Aorta (tissue), 5 donors: ENCODE data around the gene BPGM. TPM values are rescaled to one million over a fixed set of nuclear protein-coding genes. Genes with fewer than 3 reads are reported as not detected.

Source experiments
- ATAC-seq: fragments of 200-7000 bp; cut with Tn5 transposase; one replicate; pipeline ENCODE4 v1.9.1; 2022; ENCODE audit warnings: moderate library complexity; ENCODE audit not compliant: low FRiP score
- DNase-seq, 2 donors: peaks; one replicate each; pipeline ENCODE4 v3.0.0-alpha.2; 2020
- H3K27ac ChIP-seq, 2 donors: one replicate each; pipeline ENCODE4 v1.5.1; 2013; ENCODE audit warnings: low read length in 2 of 2, mild to moderate bottlenecking in 2 of 2, moderate library complexity in 2 of 2, control low read depth in 1 of 2, inconsistent platforms in 1 of 2, low read depth in 1 of 2
- H3K27me3 ChIP-seq, 2 donors: one replicate each; pipeline ENCODE4 v1.6.1; 2013; ENCODE audit warnings: control low read depth in 1 of 2, low read length in 1 of 2, mild to moderate bottlenecking in 1 of 2, moderate library complexity in 1 of 2; ENCODE audit not compliant: insufficient read depth in 2 of 2, control insufficient read depth in 1 of 2
- H3K36me3 ChIP-seq, 2 donors: one replicate each; pipeline ENCODE4 v1.6.1; 2013; ENCODE audit warnings: control low read depth in 1 of 2, low read length in 1 of 2, mild to moderate bottlenecking in 1 of 2; ENCODE audit not compliant: insufficient read depth in 2 of 2, control insufficient read depth in 1 of 2
- H3K4me1 ChIP-seq, 2 donors: one replicate each; pipeline ENCODE4 v1.6.1; 2013; ENCODE audit warnings: low read length in 2 of 2, control low read depth in 1 of 2, mild to moderate bottlenecking in 1 of 2, moderate library complexity in 1 of 2; ENCODE audit not compliant: insufficient read depth in 2 of 2, control insufficient read depth in 1 of 2
- H3K4me3 ChIP-seq, 2 donors: one replicate each; pipeline ENCODE4 v1.5.1; 2013; ENCODE audit warnings: low read length in 2 of 2, control low read depth in 1 of 2, mild to moderate bottlenecking in 1 of 2
- H3K9me3 ChIP-seq: one replicate; pipeline ENCODE4 v1.6.1; 2013; ENCODE audit warnings: mild to moderate bottlenecking, low read length; ENCODE audit not compliant: control insufficient read depth
- WGBS, 2 donors: extraction: QIAGEN DNeasy Blood & Tissue Kit; methylation state at CpG; one replicate each; pipeline ENCODE4 v1.1.7; 2013; 5-methylcytosine and 5-hydroxymethylcytosine counted together
- intact Hi-C, 2 donors: fragments of 100-400 bp; cut with DNase I; formaldehyde crosslinking; loops; one replicate each; pipeline versions ENCODE4 v1.14.2 to v1.15.0; 2022
- polyA plus RNA-seq, 2 donors: library from polyadenylated mRNA; stranded (reverse); fragments of 200-250 nt; gene quantifications; one replicate each; pipeline ENCODE4 v1.2.3, GENCODE V29; 2013
- total RNA-seq, 2 donors: library from RNA; stranded (reverse); fragmentation: NEBNext Ultra II Directional; extraction: Animal tissue kit (Norgen Biotek cat#: 25700); gene quantifications; one replicate each; pipeline ENCODE4 v1.2.1, GENCODE V29; 2021
- donor health status: healthy with polysubstance abuse.
- donor health status: Bipolar disorder and iron deficiency.
- donor health status: DM: no; HTN: no; CAD: no.
- donor health status: DM: no; HTN: no; CAD: no.
- donor health status: DM: yes; HTN: yes; CAD: no.

The BPGM gene
- total and polyA plus RNA-seq, 4 donors = 10.5 to 27.7 (median 17.0) TPM

DNA sequence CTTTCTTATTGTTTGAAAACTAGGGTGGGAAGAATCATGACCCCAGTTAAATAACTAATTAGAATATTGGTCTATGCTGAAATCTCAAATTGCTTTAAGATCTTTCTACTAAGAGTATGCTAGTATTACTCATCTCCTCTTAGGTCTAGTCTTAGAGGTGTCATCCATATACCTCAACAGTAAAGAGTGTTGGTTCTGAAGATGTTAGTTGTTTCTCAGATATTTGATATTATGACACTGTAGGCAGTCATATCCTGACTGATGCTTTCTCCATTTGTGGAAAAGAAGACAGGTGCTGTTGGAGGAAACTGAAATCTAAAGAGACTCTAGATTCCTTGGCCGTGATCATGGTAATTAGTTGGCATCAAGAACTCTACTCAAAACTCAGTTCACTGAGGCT, 21.2 kb downstream of the BPGM start:
- Histone ChIP-seq H3K27ac (no peak overlapping the region), H3K4me1 (no peaks in the 10 kb centered on the region), H3K27me3 (no peaks in the 10 kb centered on the region), H3K36me3 (no peaks in the 10 kb centered on the region), H3K9me3 (no peaks in the 10 kb centered on the region), H3K4me3 (no peak overlapping the region)
- ATAC-seq (no peak), DNase-seq (no peak)
- intact Hi-C loops = no loop called here
- WGBS, 2 donors = 97% methylated on average over 1 of the region's 1 CpG

DNA sequence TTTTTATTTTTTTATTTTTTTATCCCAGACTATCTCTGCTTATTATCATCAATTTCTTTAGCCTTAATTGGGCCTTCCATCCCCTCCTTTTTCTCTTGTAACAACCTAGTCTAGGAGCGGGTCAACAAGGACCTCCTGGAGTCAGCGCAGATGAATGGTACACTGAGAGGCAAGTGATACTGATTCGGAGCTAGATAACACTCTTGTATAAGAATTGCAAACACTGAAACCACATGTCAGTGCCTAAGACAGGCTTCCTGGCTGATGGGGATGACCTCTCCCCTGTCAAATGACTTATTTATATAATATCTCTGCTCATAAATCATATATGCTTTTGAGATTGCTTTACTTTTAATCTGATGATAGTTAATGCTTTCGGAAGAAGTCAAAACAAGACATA, 22.7 kb downstream of the BPGM start:
- H3K9me3 ChIP-seq = no peaks in the 10 kb centered on the region
- H3K4me3 ChIP-seq = no peak overlapping the region
- WGBS, 2 donors = 90 to 91% methylated on average over 4 of the region's 4 CpGs
- DNase-seq (no peak), ATAC-seq (no peak)
- no peaks in the 10 kb centered on the region for H3K4me1 ChIP-seq
- intact Hi-C loops = no loop called here
- H3K36me3 ChIP-seq = no peaks in the 10 kb centered on the region
- H3K27me3 ChIP-seq = no peaks in the 10 kb centered on the region
- no peak overlapping the region for H3K27ac ChIP-seq

DNA sequence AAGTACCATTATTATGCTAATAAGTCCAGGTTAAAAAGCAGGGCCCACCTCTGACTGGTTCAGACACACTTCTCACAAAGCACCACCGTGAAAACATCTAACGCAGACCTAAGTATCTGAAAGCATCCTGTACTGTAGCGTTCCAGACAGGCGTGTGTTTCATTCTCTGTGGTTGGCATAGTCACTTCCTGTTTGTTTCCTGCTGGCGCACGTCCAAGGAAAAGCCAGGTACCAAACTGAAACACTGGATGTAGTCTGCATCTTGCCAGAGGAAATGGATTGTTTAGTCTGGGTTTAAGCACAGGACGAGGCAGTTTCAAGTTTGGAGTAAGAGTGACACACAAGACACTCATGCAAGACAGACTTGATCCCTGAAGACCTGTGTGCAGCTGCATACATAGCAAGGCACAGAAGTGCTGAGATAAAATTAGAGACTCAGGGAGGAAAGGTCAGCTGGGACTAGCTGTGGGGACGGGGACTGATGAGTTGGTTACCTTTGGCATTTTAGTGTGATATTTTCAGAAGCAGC, 23.3 kb downstream of the BPGM start:
- Histone ChIP-seq H3K4me3 (no peak overlapping the region), H3K27ac (no peak overlapping the region), H3K4me1 (no peaks in the 10 kb centered on the region), H3K27me3 (no peaks in the 10 kb centered on the region), H3K9me3 (no peaks in the 10 kb centered on the region), H3K36me3 (no peaks in the 10 kb centered on the region)
- intact Hi-C loops = no loop called here
- DNase-seq = peak in 1 of 2 donors; percentile 71
- WGBS, 2 donors = 16 to 18% methylated on average over 8 of the region's 8 CpGs
- peak; percentile 50 for ATAC-seq

DNA sequence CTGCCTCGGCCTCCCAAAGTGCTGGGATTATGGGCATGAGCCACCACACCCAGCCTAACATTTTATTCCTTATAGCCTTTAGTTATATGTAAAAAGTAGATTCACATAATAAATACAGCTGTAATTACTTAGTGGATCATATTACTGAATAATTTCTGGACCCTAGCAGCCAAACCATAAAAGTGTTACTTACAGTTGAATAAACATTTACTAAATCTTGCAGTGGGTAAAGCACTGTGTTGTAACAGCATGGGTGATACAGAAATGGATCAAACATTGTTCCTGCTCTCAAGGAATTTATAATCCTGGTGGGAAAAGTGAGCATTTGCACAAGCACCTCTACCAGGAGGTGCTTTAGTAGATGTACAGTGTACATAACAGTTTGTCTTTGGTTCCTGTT, 25.0 kb downstream of the BPGM start:
- no peak overlapping the region for H3K27ac ChIP-seq
- H3K4me3 ChIP-seq = no peak overlapping the region
- H3K27me3 ChIP-seq = no peaks in the 10 kb centered on the region
- H3K9me3 ChIP-seq = no peaks in the 10 kb centered on the region
- no peaks in the 10 kb centered on the region for H3K36me3 ChIP-seq
- ATAC-seq (no peak), DNase-seq (no peak)
- 90 to 95% methylated on average over 1 of the region's 1 CpG for WGBS, 2 donors
- no peaks in the 10 kb centered on the region for H3K4me1 ChIP-seq
- intact Hi-C loops = no loop called here

DNA sequence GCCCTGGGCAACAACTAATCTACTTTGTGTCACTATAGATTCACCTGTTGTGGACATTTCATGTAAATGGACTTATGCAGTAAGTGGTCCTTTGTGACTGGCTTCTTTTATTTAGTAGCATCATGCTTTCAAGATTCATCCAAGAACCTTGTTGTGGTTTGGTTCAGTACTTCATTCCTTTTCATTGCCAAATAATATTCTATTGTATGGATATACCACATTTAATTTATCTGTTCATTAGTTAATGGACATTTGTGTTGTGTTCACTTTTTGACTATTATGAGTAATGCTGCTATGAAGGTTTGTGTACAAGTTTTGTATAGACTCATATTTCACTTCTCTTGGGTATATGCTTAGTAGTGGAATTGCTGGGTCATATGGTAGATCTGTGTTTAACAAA, 27.8 kb downstream of the BPGM start:
- H3K4me3 ChIP-seq = no peak overlapping the region
- H3K27ac ChIP-seq = no peak overlapping the region
- DNase-seq (no peak), ATAC-seq (no peak)
- H3K4me1 ChIP-seq = no peaks in the 10 kb centered on the region
- H3K36me3 ChIP-seq = no peaks in the 10 kb centered on the region
- intact Hi-C loops = no loop called here
- no peaks in the 10 kb centered on the region for H3K27me3 ChIP-seq
- no peaks in the 10 kb centered on the region for H3K9me3 ChIP-seq

DNA sequence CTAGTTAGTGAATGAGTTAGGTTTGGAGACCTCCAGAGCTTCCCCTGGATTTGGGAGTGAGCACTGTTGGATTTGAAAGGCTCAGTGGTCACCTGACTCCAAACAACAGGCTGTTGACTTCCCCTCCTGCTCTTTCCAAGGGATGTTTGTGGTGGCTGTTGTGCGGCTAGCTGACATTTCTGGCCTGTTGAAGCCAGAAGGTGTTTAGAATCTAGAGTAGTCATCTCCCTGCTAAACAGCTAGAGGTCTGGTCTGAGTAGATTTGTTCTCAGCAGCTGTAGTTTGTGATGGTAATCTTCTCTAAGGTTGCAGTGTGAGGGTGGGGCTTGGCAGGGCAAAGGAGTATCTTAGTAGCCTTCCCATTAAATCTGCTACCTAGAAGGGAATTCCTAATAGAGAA, 30.1 kb downstream of the BPGM start:
- no peak overlapping the region for H3K27ac ChIP-seq
- peaks cover 0 to 3% of the 10 kb centered on the region in 2 donors for H3K36me3 ChIP-seq
- no peak overlapping the region for H3K4me3 ChIP-seq
- intact Hi-C loops = no loop called here
- 96% methylated on average over 1 of the region's 1 CpG for WGBS, 2 donors
- ATAC-seq = no peak
- H3K27me3 ChIP-seq = no peaks in the 10 kb centered on the region
- H3K9me3 ChIP-seq = no peaks in the 10 kb centered on the region
- H3K4me1 ChIP-seq = no peaks in the 10 kb centered on the region
- no peak for DNase-seq

DNA sequence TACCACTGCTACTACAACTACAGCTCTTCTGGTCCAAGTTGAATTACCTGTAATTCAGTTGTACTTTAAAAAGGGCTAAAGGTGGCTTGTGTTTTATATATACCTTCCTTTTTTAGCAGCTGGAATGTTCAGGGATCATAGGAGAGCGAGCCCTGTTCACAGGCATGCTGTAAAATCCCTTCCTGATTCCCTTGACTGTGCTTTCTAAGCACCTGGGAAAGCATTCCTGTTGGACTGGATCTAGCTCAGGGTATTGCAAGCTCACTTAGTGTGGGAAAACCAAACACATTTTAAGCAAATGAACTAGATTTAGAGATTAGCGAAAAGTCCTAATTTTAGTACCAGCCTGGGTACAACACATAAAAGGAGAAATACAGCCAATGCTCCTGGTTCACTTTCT, 31.5 kb downstream of the BPGM start:
- no peaks in the 10 kb centered on the region for H3K27me3 ChIP-seq
- H3K9me3 ChIP-seq = no peaks in the 10 kb centered on the region
- 80 to 83% methylated on average over 2 of the region's 2 CpGs for WGBS, 2 donors
- DNase-seq (no peak), ATAC-seq (no peak)
- no peak overlapping the region for H3K27ac ChIP-seq
- no peak overlapping the region for H3K4me3 ChIP-seq
- intact Hi-C loops = no loop called here
- H3K36me3 ChIP-seq = peaks cover 0 to 3% of the 10 kb centered on the region in 2 donors
- no peaks in the 10 kb centered on the region for H3K4me1 ChIP-seq

DNA sequence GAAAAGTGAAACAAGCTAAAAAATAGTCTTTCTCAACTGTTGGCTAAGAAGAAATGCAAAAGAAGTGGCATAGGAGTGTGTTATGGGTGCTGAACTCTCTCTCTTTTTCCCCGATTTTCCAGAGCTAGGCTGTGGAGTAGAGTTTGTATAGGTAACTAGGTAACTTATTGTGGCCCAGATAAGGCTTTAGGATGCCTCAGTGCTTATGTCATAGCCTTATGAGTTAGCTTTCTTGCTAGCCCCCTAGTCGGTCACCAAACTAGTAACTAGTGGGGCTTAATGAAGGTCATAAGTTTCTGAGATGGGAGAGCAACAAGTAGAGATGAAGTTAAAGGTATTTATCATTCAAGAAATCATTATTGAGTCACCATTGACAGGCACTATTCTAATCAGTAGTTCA, 32.4 kb downstream of the BPGM start:
- Histone ChIP-seq H3K4me1 (no peaks in the 10 kb centered on the region), H3K27ac (no peak overlapping the region), H3K27me3 (no peaks in the 10 kb centered on the region), H3K4me3 (no peak overlapping the region), H3K36me3 (peaks cover 0 to 3% of the 10 kb centered on the region in 2 donors), H3K9me3 (no peaks in the 10 kb centered on the region)
- ATAC-seq (no peak), DNase-seq (no peak)
- WGBS, 2 donors = 85 to 93% methylated on average over 2 of the region's 2 CpGs
- intact Hi-C loops = no loop called here

DNA sequence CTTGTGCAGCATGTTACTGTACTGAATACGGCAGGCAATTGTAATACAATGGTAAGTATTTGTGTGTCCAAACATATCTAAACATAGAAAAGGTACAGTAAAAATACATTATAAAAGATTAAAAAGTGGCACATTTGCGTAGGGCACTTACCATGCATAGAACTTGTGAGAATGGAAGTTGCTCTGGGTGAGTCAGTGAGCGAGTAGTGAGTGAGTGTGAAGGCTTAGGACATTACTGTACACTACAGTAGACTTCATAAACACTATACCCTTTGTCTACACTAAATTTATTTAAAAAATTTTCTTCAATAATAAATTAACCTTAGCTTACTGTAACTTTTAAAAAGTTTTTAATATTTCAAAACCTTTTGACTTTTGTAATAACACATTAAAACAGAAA, 37.5 kb downstream of the BPGM start:
- Histone ChIP-seq H3K9me3 (no peaks in the 10 kb centered on the region), H3K4me3 (no peak overlapping the region), H3K27ac (no peak overlapping the region), H3K4me1 (no peaks in the 10 kb centered on the region), H3K36me3 (peaks cover 0 to 3% of the 10 kb centered on the region in 2 donors), H3K27me3 (no peaks in the 10 kb centered on the region)
- ATAC-seq = no peak
- WGBS, 2 donors = 83 to 85% methylated on average over 3 of the region's 3 CpGs
- intact Hi-C loops = loop anchor here in 1 of 2 donors (10.0 kb wide), 1 partner anchor 591 kb away; no protein-coding TSS in a partner anchor
- no peak for DNase-seq
